Erythroblast (primary cell): ENCODE measurements around the gene ACVRL1.

Experiments used
- GATA1 ChIP-seq: IDR thresholded peaks from 2 replicates; pipeline ENCODE4 v1.6.1; 2011; ENCODE audit warnings: low read depth, mild to moderate bottlenecking, control low read depth, low read length, moderate library complexity
- POLR2A ChIP-seq: IDR thresholded peaks from 2 replicates; pipeline ENCODE4 v1.6.1; 2011; ENCODE audit warnings: mild to moderate bottlenecking, low read length

GRCh38 chr12:51915003-51915625 lies 7.8 kb downstream of the ACVRL1 start:
- no peak for TF ChIP-seq POLR2A
- TF ChIP-seq GATA1, result no peak
